Keratinocyte (primary cell): Measurements from ENCODE around the gene MAP6D1. TPM values are rescaled to one million over a fixed set of nuclear protein-coding genes. Genes with fewer than 3 reads are reported as not detected.

Source experiments
- DNase-seq: peaks from one replicate; pipeline ENCODE4 v3.0.0-alpha.2; 2011; ENCODE audit warnings: low read depth, missing footprints, low spot score
- FAIRE-seq: peaks from 2 replicates; lab custom pipeline; 2011; peaks lifted over from hg19 to GRCh38; lab: Jason Lieb, UNC
- H2AFZ ChIP-seq: 2 replicates; pipeline ENCODE4 v1.6.0; 2012; ENCODE audit warnings: low read length, control low read depth, inconsistent platforms; ENCODE audit not compliant: control insufficient read depth
- H3K27ac ChIP-seq: 2 replicates; pipeline ENCODE4 v1.5.1; 2011; ENCODE audit warnings: low read length; ENCODE audit not compliant: control insufficient read depth, insufficient read depth
- H3K27me3 ChIP-seq: 3 replicates; pipeline ENCODE4 v1.6.0; 2011; ENCODE audit warnings: low read length; ENCODE audit not compliant: control insufficient read depth, insufficient read depth; ENCODE audit errors: extremely low read depth
- H3K36me3 ChIP-seq, 2 experiments: 2 replicates in 1 of 2; 3 replicates in 1 of 2; pipeline ENCODE4 v1.5.1; 2011; ENCODE audit warnings: low read length in 2 of 2, mild to moderate bottlenecking in 1 of 2; ENCODE audit not compliant: control insufficient read depth in 2 of 2, insufficient read depth in 2 of 2; ENCODE audit errors: extremely low read depth in 1 of 2
- H3K4me1 ChIP-seq: 3 replicates; pipeline ENCODE4 v1.5.1; 2011; ENCODE audit warnings: low read length; ENCODE audit not compliant: control insufficient read depth, insufficient read depth; ENCODE audit errors: extremely low read depth
- H3K4me2 ChIP-seq: 3 replicates; pipeline ENCODE4 v1.6.0; 2011; ENCODE audit warnings: low read depth, low read length; ENCODE audit not compliant: control insufficient read depth, insufficient read depth; ENCODE audit errors: extremely low read depth
- H3K4me3 ChIP-seq, 3 experiments: fragments of 200-600 bp in 1 of 3; sonication (generic) in 1 of 3; 2 replicates in 2 of 3; 3 replicates in 1 of 3; pipeline ENCODE4 v1.5.1; 2011 to 2016; ENCODE audit warnings: low read length in 3 of 3, mild to moderate bottlenecking in 3 of 3, control low read depth in 2 of 3, inconsistent platforms in 1 of 3, low read depth in 1 of 3, mixed read lengths in 1 of 3, mixed run types in 1 of 3, moderate library complexity in 1 of 3; ENCODE audit not compliant: control insufficient read depth in 2 of 3, insufficient read depth in 2 of 3; ENCODE audit errors: extremely low read depth in 1 of 3
- H3K79me2 ChIP-seq: 2 replicates; pipeline ENCODE4 v1.6.0; 2012; ENCODE audit warnings: low read length; ENCODE audit not compliant: control insufficient read depth, insufficient read depth
- H3K9ac ChIP-seq: 3 replicates; pipeline ENCODE4 v1.6.0; 2011; ENCODE audit warnings: low read length; ENCODE audit not compliant: control insufficient read depth, insufficient read depth; ENCODE audit errors: extremely low read depth
- H3K9me1 ChIP-seq: 3 replicates; pipeline ENCODE4 v1.6.0; 2011; ENCODE audit warnings: low read length; ENCODE audit not compliant: control insufficient read depth, insufficient read depth; ENCODE audit errors: extremely low read depth
- H3K9me3 ChIP-seq: 2 replicates; pipeline ENCODE4 v1.5.1; 2012; ENCODE audit warnings: low read depth, low read length; ENCODE audit not compliant: control insufficient read depth
- H4K20me1 ChIP-seq: 3 replicates; pipeline ENCODE4 v1.6.0; 2011; ENCODE audit warnings: low read length; ENCODE audit not compliant: control insufficient read depth, insufficient read depth; ENCODE audit errors: extremely low read depth
- EZH2 ChIP-seq: IDR thresholded peaks from one replicate; pipeline ENCODE4 v1.6.1; 2012; ENCODE audit warnings: inconsistent platforms, mild to moderate bottlenecking, low read length, moderate library complexity
- dilution Hi-C: fragments of 300-500 bp; cut with MboI; formaldehyde crosslinking; loops from one replicate; pipeline ENCODE4 v1.7.0; 2020; ENCODE audit warnings: low sequenced_read_pairs; ENCODE audit not compliant: extremely low pct_ligation_motif_present
- polyA plus RNA-seq, 5 experiments: library from polyadenylated mRNA; depleted of rRNA in 3 of 5; stranded (reverse) in 3 of 5; stranded (forward) in 1 of 5; unstranded in 1 of 5; fragments of >200 nt; gene quantifications; 1 replicate in 1 of 5; 2 replicates in 3 of 5; 3 replicates in 1 of 5; pipeline versions ENCODE4 v1.2.1 to v1.2.3, GENCODE V29; 2011 to 2012; ENCODE audit warnings: missing spikeins in 2 of 5, low read depth in 1 of 5, low replicate concordance in 1 of 5
- TF ChIP-seq, protein P1 (sequence below), 3 experiments: IDR thresholded peaks in 1 of 3; conservative IDR thresholded peaks in 1 of 3; optimal IDR thresholded peaks in 1 of 3; 2 replicates in 2 of 3; 3 replicates in 1 of 3; pipeline versions ENCODE3 to v1.5.1; 2011; ENCODE audit warnings: low read length in 3 of 3, mild to moderate bottlenecking in 3 of 3, moderate library complexity in 2 of 3, control low read depth in 1 of 3, inconsistent platforms in 1 of 3; ENCODE audit not compliant: insufficient read depth in 2 of 3; ENCODE audit errors: extremely low read depth in 1 of 3

Gene MAP6D1
- polyA plus RNA-seq, 1 donor (not counting 4 experiments of a cell fraction or from before 2014, with no cell fraction given) = 1.4 TPM

DNA sequence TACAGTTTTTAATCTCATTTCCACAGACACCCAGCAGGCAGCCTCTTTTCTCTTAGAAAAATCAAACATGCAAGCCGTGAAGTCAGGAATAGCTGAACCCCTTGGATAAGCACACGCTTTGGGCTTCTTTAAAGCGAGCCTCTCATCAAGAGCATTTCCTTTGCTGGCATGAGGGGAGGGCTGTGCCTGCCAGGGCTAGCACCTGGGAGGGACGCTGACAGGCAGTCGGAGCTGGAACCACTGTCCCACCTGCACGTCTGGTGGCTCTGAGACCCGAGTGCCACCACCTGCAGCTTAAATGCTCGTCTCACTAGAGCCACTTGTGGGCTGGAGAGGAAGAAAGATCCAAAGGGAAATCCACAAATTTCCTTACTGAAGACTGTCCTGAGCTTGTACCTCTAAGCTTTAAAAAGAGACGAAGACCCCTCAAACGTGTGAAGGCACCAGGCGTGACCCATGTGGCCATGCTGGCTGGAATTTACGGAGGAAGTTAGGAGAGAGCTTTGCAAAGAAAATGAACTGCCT lies 9.4 kb downstream of the MAP6D1 start:
- DNase-seq (no peak), FAIRE-seq (no peak)
- H3K4me1 ChIP-seq = peaks cover 16% of the 10 kb centered on the region
- no peak overlapping the region for H3K27ac ChIP-seq
- TF ChIP-seq EZH2 = no peak
- TF ChIP-seq, protein P1, sequence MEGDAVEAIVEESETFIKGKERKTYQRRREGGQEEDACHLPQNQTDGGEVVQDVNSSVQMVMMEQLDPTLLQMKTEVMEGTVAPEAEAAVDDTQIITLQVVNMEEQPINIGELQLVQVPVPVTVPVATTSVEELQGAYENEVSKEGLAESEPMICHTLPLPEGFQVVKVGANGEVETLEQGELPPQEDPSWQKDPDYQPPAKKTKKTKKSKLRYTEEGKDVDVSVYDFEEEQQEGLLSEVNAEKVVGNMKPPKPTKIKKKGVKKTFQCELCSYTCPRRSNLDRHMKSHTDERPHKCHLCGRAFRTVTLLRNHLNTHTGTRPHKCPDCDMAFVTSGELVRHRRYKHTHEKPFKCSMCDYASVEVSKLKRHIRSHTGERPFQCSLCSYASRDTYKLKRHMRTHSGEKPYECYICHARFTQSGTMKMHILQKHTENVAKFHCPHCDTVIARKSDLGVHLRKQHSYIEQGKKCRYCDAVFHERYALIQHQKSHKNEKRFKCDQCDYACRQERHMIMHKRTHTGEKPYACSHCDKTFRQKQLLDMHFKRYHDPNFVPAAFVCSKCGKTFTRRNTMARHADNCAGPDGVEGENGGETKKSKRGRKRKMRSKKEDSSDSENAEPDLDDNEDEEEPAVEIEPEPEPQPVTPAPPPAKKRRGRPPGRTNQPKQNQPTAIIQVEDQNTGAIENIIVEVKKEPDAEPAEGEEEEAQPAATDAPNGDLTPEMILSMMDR (optimal IDR thresholded peaks at IDR 0.05 in 1 of 3, IDR thresholded peaks at IDR 0.05 in 1 of 3, conservative IDR thresholded peaks at IDR 0.05 in 1 of 3; ENCODE audit: extremely low read depth in 1 of 3, insufficient read depth in 2 of 3, low read length in 3 of 3) = no peak
- dilution Hi-C loops = no loop called here
- H4K20me1 ChIP-seq = no peaks in the 10 kb centered on the region
- H3K4me2 ChIP-seq = no peak overlapping the region
- H3K9me3 ChIP-seq = no peaks in the 10 kb centered on the region
- H2AFZ ChIP-seq = no peak overlapping the region
- H3K4me3 ChIP-seq = no peak overlapping the region
- no peaks in the 10 kb centered on the region for H3K27me3 ChIP-seq
- H3K36me3 ChIP-seq = peaks cover 2 to 9% of the 10 kb centered on the region in 2 experiments
- H3K79me2 ChIP-seq = no peaks in the 10 kb centered on the region
- H3K9ac ChIP-seq = no peak overlapping the region
- H3K9me1 ChIP-seq = no peaks in the 10 kb centered on the region

- FAIRE-seq = no peak
- no peak for DNase-seq
- H3K9me3 ChIP-seq = no peaks in the 10 kb centered on the region
- H3K79me2 ChIP-seq = no peaks in the 10 kb centered on the region
- H3K4me2 ChIP-seq = no peak overlapping the region
- H3K9me1 ChIP-seq = no peaks in the 10 kb centered on the region
- H3K36me3 ChIP-seq = peaks cover 4 to 13% of the 10 kb centered on the region in 2 experiments
- no peaks in the 10 kb centered on the region for H3K27me3 ChIP-seq
- dilution Hi-C loops = no loop called here
- H3K4me3 ChIP-seq = no peak overlapping the region
- no peaks in the 10 kb centered on the region for H4K20me1 ChIP-seq
- H3K27ac ChIP-seq = no peak overlapping the region
- no peak overlapping the region for H3K9ac ChIP-seq
- no peak overlapping the region for H2AFZ ChIP-seq
- TF ChIP-seq EZH2 = no peak
- TF ChIP-seq, protein P1 (optimal IDR thresholded peaks at IDR 0.05 in 1 of 3, IDR thresholded peaks at IDR 0.05 in 1 of 3, conservative IDR thresholded peaks at IDR 0.05 in 1 of 3; ENCODE audit: extremely low read depth in 1 of 3, insufficient read depth in 2 of 3, low read length in 3 of 3) = no peak
- H3K4me1 ChIP-seq = peaks cover 16% of the 10 kb centered on the region
Observed at GRCh38 chr3:183815563-183815940, 9.8 kb downstream of the MAP6D1 start.
